Progenitor cell of endocrine pancreas (in vitro differentiated cells): ENCODE measurements around the gene PRKN. TPM values are rescaled to one million over a fixed set of nuclear protein-coding genes. Genes with fewer than 3 reads are reported as not detected.

Experiments
- DNase-seq: peaks from one replicate; pipeline ENCODE4 v3.0.0; 2021; ENCODE audit warnings: low spot score; ENCODE audit not compliant: unreplicated experiment
- H3K27ac Mint-ChIP-seq: 2 replicates; pipeline ENCODE4 v1.8.0; 2021; ENCODE audit warnings: mild to moderate bottlenecking, moderate library complexity, mixed read lengths
- H3K27me3 Mint-ChIP-seq: 2 replicates; pipeline ENCODE4 v1.8.0; 2021; ENCODE audit warnings: mixed read lengths
- H3K36me3 Mint-ChIP-seq: 2 replicates; pipeline ENCODE4 v1.8.0; 2022; ENCODE audit warnings: mixed read lengths; ENCODE audit not compliant: insufficient read depth
- H3K4me1 Mint-ChIP-seq: 2 replicates; pipeline ENCODE4 v1.8.0; 2021; ENCODE audit warnings: low read depth, mixed read lengths
- H3K4me3 Mint-ChIP-seq: 2 replicates; pipeline ENCODE4 v1.8.0; 2021; ENCODE audit warnings: low read depth, mild to moderate bottlenecking, moderate library complexity, mixed read lengths
- H3K9me3 Mint-ChIP-seq: 2 replicates; pipeline ENCODE4 v1.8.0; 2021; ENCODE audit warnings: low read depth, mixed read lengths
- total RNA-seq: library from RNA; stranded (reverse); gene quantifications from 2 replicates; pipeline ENCODE4 v1.2.1, GENCODE V29; 2021
- TF ChIP-seq, protein P1 (sequence below): fragments of 200-600 bp; sonication (generic); IDR thresholded peaks from one replicate; pipeline ENCODE4 v1.5.0; 2021; ENCODE audit warnings: antibody characterized with exemption, mild to moderate bottlenecking; ENCODE audit not compliant: unreplicated experiment

The PRKN gene
- total RNA-seq, 1 donor from 2014 or later, result 4.6 TPM

DNA sequence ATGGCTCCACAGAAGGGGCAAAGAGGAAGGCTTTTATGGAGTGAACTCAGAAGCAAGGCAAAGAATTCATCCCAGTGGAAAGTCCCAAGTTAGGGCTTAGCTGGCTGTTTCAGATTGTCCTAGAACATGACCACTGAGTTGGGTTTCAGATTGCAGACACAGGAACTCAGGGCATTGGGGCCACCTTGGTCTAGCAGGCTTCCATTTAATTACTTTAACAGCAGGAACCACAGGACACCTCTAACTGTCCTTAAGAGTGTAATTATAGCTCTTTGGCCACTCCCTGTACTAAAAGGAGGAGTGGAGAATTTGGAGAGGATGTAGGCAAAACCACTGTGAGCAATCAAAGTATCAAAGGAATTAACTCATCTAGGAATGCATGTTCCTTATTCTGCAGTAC, 1303.1 kb downstream of the PRKN start:
- TF ChIP-seq, protein P1, sequence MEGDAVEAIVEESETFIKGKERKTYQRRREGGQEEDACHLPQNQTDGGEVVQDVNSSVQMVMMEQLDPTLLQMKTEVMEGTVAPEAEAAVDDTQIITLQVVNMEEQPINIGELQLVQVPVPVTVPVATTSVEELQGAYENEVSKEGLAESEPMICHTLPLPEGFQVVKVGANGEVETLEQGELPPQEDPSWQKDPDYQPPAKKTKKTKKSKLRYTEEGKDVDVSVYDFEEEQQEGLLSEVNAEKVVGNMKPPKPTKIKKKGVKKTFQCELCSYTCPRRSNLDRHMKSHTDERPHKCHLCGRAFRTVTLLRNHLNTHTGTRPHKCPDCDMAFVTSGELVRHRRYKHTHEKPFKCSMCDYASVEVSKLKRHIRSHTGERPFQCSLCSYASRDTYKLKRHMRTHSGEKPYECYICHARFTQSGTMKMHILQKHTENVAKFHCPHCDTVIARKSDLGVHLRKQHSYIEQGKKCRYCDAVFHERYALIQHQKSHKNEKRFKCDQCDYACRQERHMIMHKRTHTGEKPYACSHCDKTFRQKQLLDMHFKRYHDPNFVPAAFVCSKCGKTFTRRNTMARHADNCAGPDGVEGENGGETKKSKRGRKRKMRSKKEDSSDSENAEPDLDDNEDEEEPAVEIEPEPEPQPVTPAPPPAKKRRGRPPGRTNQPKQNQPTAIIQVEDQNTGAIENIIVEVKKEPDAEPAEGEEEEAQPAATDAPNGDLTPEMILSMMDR, result no peak
- no peak for DNase-seq

DNA sequence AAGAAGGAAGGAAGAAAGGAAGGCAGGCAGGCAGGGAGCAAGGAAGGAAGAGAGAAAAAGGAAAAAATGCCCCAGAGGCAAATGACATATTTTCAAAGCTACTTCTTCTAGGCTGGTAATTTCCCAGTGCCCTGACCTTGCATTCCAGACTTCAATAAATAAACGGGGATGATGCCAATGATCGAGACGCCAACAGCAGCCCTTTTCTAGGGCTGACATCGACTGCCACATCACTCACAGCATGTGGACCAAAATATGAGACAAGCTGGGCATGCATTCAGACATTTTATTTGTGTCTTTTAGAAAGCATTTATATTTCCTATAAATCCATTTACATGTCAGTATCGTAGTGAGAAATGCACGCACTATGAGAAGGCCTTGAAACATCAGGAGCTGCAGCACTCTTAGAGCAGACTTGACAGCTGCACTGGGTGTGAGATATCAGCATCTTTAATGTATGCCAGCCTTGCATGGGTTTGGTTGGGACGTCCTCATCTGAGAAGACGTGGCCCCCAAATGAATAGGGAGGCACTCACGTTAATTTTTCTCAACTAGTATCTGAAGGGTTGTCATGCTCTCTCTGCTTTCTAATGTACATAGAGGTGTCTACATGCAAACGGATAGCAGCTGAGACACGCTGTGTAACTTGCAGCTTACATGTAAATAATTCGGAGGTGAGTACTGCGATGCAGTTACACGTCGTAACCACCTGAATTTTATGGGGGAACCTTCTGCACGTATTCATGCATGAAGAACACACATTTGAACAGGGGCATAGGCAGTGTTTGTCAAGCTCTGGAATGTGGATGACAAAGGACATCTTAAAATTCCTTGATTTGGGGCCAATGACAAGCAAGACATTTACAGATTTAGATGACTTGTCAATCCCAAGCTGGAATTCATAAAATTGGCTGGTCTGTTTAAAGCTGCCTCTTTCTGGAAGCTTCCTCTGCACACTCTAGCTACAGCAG, 1304.6 kb downstream of the PRKN start:
- Mint-ChIP-seq H3K27ac (no peak overlapping the region), H3K4me3 (no peak overlapping the region), H3K36me3 (no peaks in the 10 kb centered on the region), H3K4me1 (no peaks in the 10 kb centered on the region), H3K9me3 (peaks cover 5% of the 10 kb centered on the region), H3K27me3 (no peaks in the 10 kb centered on the region)
- DNase-seq, result no peak
- TF ChIP-seq, protein P1, result no peak

More for the DNA sequence above, 1303.1 kb downstream of the PRKN start:
- Mint-ChIP-seq H3K27me3 (no peaks in the 10 kb centered on the region), H3K4me3 (no peak overlapping the region), H3K9me3 (peaks cover 5% of the 10 kb centered on the region), H3K27ac (no peak overlapping the region), H3K4me1 (no peaks in the 10 kb centered on the region), H3K36me3 (no peaks in the 10 kb centered on the region)

DNA sequence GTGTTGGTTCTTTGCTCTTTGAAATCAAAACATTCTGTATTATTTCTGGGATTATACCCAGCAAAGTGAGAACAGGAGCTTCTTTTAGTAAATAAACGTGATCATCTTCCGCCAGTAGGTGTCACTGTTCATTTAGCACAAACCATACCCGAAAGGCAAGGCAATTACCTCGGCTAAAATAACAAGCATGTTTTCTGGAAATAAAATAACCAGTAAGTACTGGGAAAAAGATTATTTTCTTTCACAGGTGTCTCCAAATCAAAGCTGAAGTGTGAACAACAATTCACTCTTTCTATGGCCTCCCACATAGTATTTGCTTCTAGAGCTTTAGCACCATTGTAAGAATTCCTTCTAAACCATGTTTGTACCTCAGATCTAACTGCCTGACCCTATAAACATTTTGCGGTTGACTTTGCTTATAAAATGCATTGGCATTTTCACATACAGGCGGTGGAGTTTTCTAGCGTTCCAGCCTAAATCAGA, 1309.1 kb downstream of the PRKN start:
- no peak overlapping the region for H3K4me3 Mint-ChIP-seq

DNA sequence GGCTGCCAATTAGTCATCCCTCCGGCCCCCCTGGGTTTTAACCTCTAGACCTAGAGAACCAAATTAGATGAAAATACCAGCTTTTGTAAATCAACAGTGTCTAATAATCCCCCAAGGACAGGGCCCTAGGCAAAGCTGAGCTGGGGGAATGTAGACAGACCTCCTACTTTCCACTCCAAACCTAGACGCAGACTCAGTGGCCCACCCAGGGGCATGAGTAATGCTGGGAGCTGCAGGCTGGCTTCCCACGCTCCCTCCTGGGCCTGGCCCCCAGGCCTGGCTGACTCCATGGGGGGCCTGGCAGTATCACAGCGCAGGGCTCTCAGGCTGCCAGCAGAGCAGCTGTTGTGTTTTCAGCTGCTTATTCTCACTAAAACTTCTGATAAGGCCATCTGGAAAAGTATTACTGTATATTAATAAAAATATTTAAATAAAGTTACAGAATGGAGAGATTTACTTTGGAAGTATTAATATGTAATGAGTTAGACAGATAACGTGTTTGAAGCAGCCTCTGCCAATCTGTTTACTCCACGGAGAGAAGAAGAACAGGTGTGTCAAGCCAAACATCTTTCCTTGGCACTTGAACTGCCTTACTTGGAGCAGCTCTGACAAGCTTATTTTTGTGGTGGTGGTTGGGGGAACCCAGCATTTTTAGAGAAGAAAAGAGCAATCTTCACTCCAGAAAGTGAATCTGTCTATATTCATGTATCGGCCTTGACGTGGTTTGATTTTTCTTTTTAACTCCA, 1309.7 kb downstream of the PRKN start:
- TF ChIP-seq, protein P1, result no peak
- no peak overlapping the region for H3K4me3 Mint-ChIP-seq
- no peaks in the 10 kb centered on the region for H3K9me3 Mint-ChIP-seq
- no peak overlapping the region for H3K27ac Mint-ChIP-seq
- H3K36me3 Mint-ChIP-seq, result no peaks in the 10 kb centered on the region
- H3K4me1 Mint-ChIP-seq, result peaks cover 2% of the 10 kb centered on the region
- peaks cover 13% of the 10 kb centered on the region for H3K27me3 Mint-ChIP-seq
- DNase-seq, result no peak

More for the DNA sequence above, 1309.1 kb downstream of the PRKN start:
- peak; percentile 20 for DNase-seq
- H3K27ac Mint-ChIP-seq, result no peak overlapping the region
- H3K27me3 Mint-ChIP-seq, result peaks cover 13% of the 10 kb centered on the region
- H3K9me3 Mint-ChIP-seq, result no peaks in the 10 kb centered on the region
- TF ChIP-seq, protein P1, result peak; percentile 80
- H3K4me1 Mint-ChIP-seq, result peaks cover 2% of the 10 kb centered on the region
- H3K36me3 Mint-ChIP-seq, result no peaks in the 10 kb centered on the region

DNA sequence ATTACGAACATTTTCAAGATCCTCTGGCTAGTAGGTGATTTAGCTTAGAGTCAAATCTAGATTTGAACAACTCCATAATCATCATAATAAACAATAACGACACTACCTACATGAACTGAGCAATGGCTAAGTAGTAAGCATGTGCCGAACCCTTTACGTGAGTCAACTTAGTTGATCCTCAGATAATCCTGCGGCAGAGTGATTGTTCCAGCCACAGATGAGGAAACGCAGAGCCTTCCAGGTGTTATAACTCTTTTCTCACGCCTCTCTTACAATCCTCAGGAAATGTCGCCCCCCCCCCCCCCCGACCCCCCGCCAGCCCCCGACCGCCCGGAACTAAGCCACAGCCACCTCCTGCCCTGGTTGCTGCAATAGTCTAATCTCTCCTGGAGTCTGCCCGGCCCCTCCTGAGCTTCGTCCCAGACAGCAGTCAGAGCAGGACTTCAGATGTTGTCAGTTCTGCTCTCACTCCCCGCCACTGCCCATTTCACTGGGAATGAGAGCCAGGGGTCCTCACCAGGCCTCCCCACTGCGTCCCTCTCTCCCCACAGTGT, 1312.2 kb downstream of the PRKN start:
- H3K4me1 Mint-ChIP-seq, result peaks cover 2% of the 10 kb centered on the region
- TF ChIP-seq, protein P1, result no peak
- no peaks in the 10 kb centered on the region for H3K9me3 Mint-ChIP-seq
- no peaks in the 10 kb centered on the region for H3K36me3 Mint-ChIP-seq
- no peak for DNase-seq
- H3K27me3 Mint-ChIP-seq, result peaks cover 13% of the 10 kb centered on the region
- no peak overlapping the region for H3K27ac Mint-ChIP-seq
- H3K4me3 Mint-ChIP-seq, result no peak overlapping the region
